Activated CD4-positive, CD25-positive, alpha-beta regulatory T cell (primary cell): ENCODE data around the gene TNIP1.

Experiments used
- DNase-seq, 4 experiments: peaks; one replicate each; lab custom pipeline; 2025; lab: John Stamatoyannopoulos, UW

Gene TNIP1

GRCh38 chr5:151105561-151105960, 24.7 kb upstream of the TNIP1 start:
- no peak for DNase-seq

GRCh38 chr5:151104795-151105194, 24.0 kb upstream of the TNIP1 start:
- DNase-seq = no peak

- no peak for DNase-seq
Observed at GRCh38 chr5:151101746-151102145, 20.9 kb upstream of the TNIP1 start.

- DNase-seq = no peak
Observed at GRCh38 chr5:151101151-151101550, 20.3 kb upstream of the TNIP1 start.

GRCh38 chr5:151100681-151101080, 19.8 kb upstream of the TNIP1 start:
- no peak for DNase-seq

GRCh38 chr5:151098768-151099121, 17.9 kb upstream of the TNIP1 start:
- no peak for DNase-seq

- DNase-seq = no peak
Observed at GRCh38 chr5:151097820-151098767, 17.3 kb upstream of the TNIP1 start.

- DNase-seq = no peak
Observed at GRCh38 chr5:151097061-151097460, 16.2 kb upstream of the TNIP1 start.

- DNase-seq = no peak
Observed at GRCh38 chr5:151096001-151096373, 15.2 kb upstream of the TNIP1 start.

- DNase-seq = no peak
Observed at GRCh38 chr5:151095341-151096000, 14.6 kb upstream of the TNIP1 start.

- no peak for DNase-seq
Observed at GRCh38 chr5:151094852-151095245, 14.0 kb upstream of the TNIP1 start.

- peak in 2 of 4 experiments; percentile 35 to 39 for DNase-seq
Observed at GRCh38 chr5:151094030-151094851, 13.4 kb upstream of the TNIP1 start.

- DNase-seq = no peak
Observed at GRCh38 chr5:151093476-151093889, 12.6 kb upstream of the TNIP1 start.

GRCh38 chr5:151092762-151093161, 11.9 kb upstream of the TNIP1 start:
- DNase-seq = no peak

GRCh38 chr5:151089726-151090125, 8.9 kb upstream of the TNIP1 start:
- DNase-seq = no peak

- DNase-seq = no peak
Observed at GRCh38 chr5:151088986-151089385, 8.2 kb upstream of the TNIP1 start.

GRCh38 chr5:151087486-151087885, 6.7 kb upstream of the TNIP1 start:
- DNase-seq = no peak

- DNase-seq = peak; percentile 35 to 52 (median 45)
Observed at GRCh38 chr5:151086905-151087360, 6.1 kb upstream of the TNIP1 start.

GRCh38 chr5:151086192-151086869, 5.5 kb upstream of the TNIP1 start:
- no peak for DNase-seq

GRCh38 chr5:151085517-151086041, 4.7 kb upstream of the TNIP1 start:
- peak in 2 of 4 experiments; percentile 10 to 31 for DNase-seq

- no peak for DNase-seq
Observed at GRCh38 chr5:151084363-151084762, 3.5 kb upstream of the TNIP1 start.
